HepG2 (cell line): Measurements from ENCODE around the gene SHROOM2. TPM values are rescaled to one million over a fixed set of nuclear protein-coding genes. Genes with fewer than 3 reads are reported as not detected.

ENCODE experiments used
- ATAC-seq: fragments of 200-7000 bp; cut with Tn5 transposase; 3 replicates; pipeline ENCODE4 v1.9.1; 2020; ENCODE audit warnings: mild to moderate bottlenecking, moderate library complexity
- BruUV-seq: library from RNA; stranded (reverse); fragments of 400-500 nt; replicated peaks from 2 replicates; lab custom pipeline; 2021; lab: Mats Ljungman, UMichigan
- CTCF ChIA-PET: fragments of 300-600 bp; formaldehyde crosslinking; extraction: SDS; loops from one replicate; lab custom pipeline; 2021; ENCODE audit warnings: low total read pairs, inconsistent platforms, low intra/inter-chr PET ratio; lab: Yijun Ruan, JAX
- POLR2A ChIA-PET: fragments of 350-600 bp; sonication (Branson Sonifier 250); formaldehyde crosslinking; loops from one replicate; lab custom pipeline; 2020; ENCODE audit warnings: antibody characterized with exemption, inconsistent platforms; lab: Yijun Ruan, JAX
- DNase-seq: peaks from one replicate; pipeline ENCODE4 v3.0.0-alpha.2; 2015; ENCODE audit warnings: low spot score
- FAIRE-seq: peaks from 3 replicates; lab custom pipeline; 2011; peaks lifted over from hg19 to GRCh38; lab: Jason Lieb, UNC
- H2AFZ ChIP-seq: one replicate; pipeline ENCODE4 v1.6.1; 2011; ENCODE audit warnings: low read length, inconsistent platforms
- H3K27ac ChIP-seq: fragments of 300-600 bp; 3 replicates; pipeline ENCODE4 v1.8.0; 2011; ENCODE audit warnings: mixed run types, mild to moderate bottlenecking, mixed read lengths, low read length, inconsistent platforms; ENCODE audit not compliant: insufficient read depth; ENCODE audit errors: extremely low read length
- H3K27me3 ChIP-seq, 2 experiments: fragments of 200-600 bp in 1 of 2; 2 replicates in 1 of 2; 3 replicates in 1 of 2; pipeline versions ENCODE4 v1.6.0 to v1.8.0; 2011; ENCODE audit warnings: low read length in 2 of 2, mild to moderate bottlenecking in 2 of 2, moderate library complexity in 2 of 2, inconsistent platforms in 1 of 2; ENCODE audit not compliant: insufficient read depth in 2 of 2, control insufficient read depth in 1 of 2
- H3K36me3 ChIP-seq, 2 experiments: fragments of 200-600 bp in 1 of 2; replicated peaks in 1 of 2; 2 replicates in 1 of 2; 3 replicates in 1 of 2; pipeline versions ENCODE4 v1.5.1 to v1.8.0; 2011; ENCODE audit warnings: low read length in 2 of 2, inconsistent platforms in 1 of 2; ENCODE audit not compliant: insufficient read depth in 2 of 2, control insufficient read depth in 1 of 2
- H3K4me1 ChIP-seq: 2 replicates; pipeline ENCODE4 v1.5.1; 2012; ENCODE audit warnings: low read length, inconsistent platforms; ENCODE audit not compliant: insufficient read depth
- H3K4me2 ChIP-seq: 2 replicates; pipeline ENCODE4 v1.6.0; 2011; ENCODE audit warnings: low read depth, low read length, inconsistent platforms
- H3K4me3 ChIP-seq, 3 experiments: fragments of 200-600 bp in 1 of 3; sonication (generic), shearing (Covaris generic) in 1 of 3; replicated peaks in 1 of 3; 2 replicates each; pipeline ENCODE4 v1.5.1; 2011 to 2016; ENCODE audit warnings: low read length in 3 of 3, inconsistent platforms in 2 of 3, low read depth in 2 of 3, mild to moderate bottlenecking in 2 of 3, control low read depth in 1 of 3, mixed read lengths in 1 of 3; ENCODE audit not compliant: insufficient read depth in 1 of 3
- H3K79me2 ChIP-seq: one replicate; pipeline ENCODE4 v1.6.1; 2011; ENCODE audit warnings: low read length, inconsistent platforms; ENCODE audit not compliant: insufficient read depth
- H3K9ac ChIP-seq: 2 replicates; pipeline ENCODE4 v1.6.0; 2011; ENCODE audit warnings: mild to moderate bottlenecking, low read depth, low read length, inconsistent platforms; ENCODE audit not compliant: insufficient read depth
- H3K9me3 ChIP-seq: 2 replicates; pipeline ENCODE4 v1.5.1; 2012; ENCODE audit warnings: mild to moderate bottlenecking, low read length
- H4K20me1 ChIP-seq: 2 replicates; pipeline ENCODE4 v1.6.0; 2011; ENCODE audit warnings: inconsistent platforms, mild to moderate bottlenecking, low read length, moderate library complexity; ENCODE audit not compliant: insufficient read depth
- KLF13 ChIP-seq: sonication (generic); formaldehyde crosslinking; IDR thresholded peaks from 2 replicates; pipeline ENCODE4 v1.4.0; 2020; ENCODE audit warnings: mild to moderate bottlenecking, missing genetic modification reagents
- NPAS2 ChIP-seq: sonication (generic); formaldehyde crosslinking; IDR thresholded peaks from 2 replicates; pipeline ENCODE4 v1.8.0; 2022; ENCODE audit warnings: mild to moderate bottlenecking, missing genetic modification reagents, borderline replicate concordance
- PAWR ChIP-seq: sonication (generic); formaldehyde crosslinking; IDR thresholded peaks from 2 replicates; pipeline ENCODE4 v1.4.0; 2020; ENCODE audit warnings: missing genetic modification reagents, mild to moderate bottlenecking, borderline replicate concordance
- TRAFD1 ChIP-seq: sonication (generic); formaldehyde crosslinking; IDR thresholded peaks from 2 replicates; pipeline ENCODE4 v1.5.1; 2020; ENCODE audit warnings: missing genetic modification reagents, mild to moderate bottlenecking, borderline replicate concordance
- ZBTB14 ChIP-seq: sonication (generic); formaldehyde crosslinking; IDR thresholded peaks from 2 replicates; pipeline ENCODE4 v1.4.0; 2020; ENCODE audit warnings: missing genetic modification reagents
- ZBTB8A ChIP-seq: sonication (generic); formaldehyde crosslinking; IDR thresholded peaks from 2 replicates; pipeline ENCODE4 v1.4.0; 2020; ENCODE audit warnings: mild to moderate bottlenecking, low read depth, missing genetic modification reagents, borderline replicate concordance
- ZFP1 ChIP-seq: IDR thresholded peaks from 2 replicates; pipeline ENCODE4 v1.6.1; 2016
- ZNF205 ChIP-seq: IDR thresholded peaks from 2 replicates; pipeline ENCODE4 v1.6.1; 2018; ENCODE audit warnings: missing biosample characterization, missing genetic modification reagents
- ZNF317 ChIP-seq: sonication (generic); formaldehyde crosslinking; IDR thresholded peaks from 2 replicates; pipeline ENCODE4 v1.5.0; 2020; ENCODE audit warnings: mild to moderate bottlenecking, missing genetic modification reagents
- ZNF431 ChIP-seq: sonication (generic); formaldehyde crosslinking; IDR thresholded peaks from 2 replicates; pipeline ENCODE4 v1.9.0; 2022; ENCODE audit warnings: missing genetic modification reagents, low read depth, mild to moderate bottlenecking, borderline replicate concordance
- ZNF597 ChIP-seq: sonication (generic); formaldehyde crosslinking; IDR thresholded peaks from 2 replicates; pipeline ENCODE4 v1.5.0; 2020; ENCODE audit warnings: missing genetic modification reagents
- WGBS: methylation state at CpG from one replicate; pipeline ENCODE4 v1.1.6; 2017; ENCODE audit warnings: low lambda C conversion rate; 5-methylcytosine and 5-hydroxymethylcytosine counted together
- in situ Hi-C: cut with HindIII; loops from 2 replicates; pipeline ENCODE4 v1.10.0; 2017; ENCODE audit warnings: low pct_unique_long_range_greater_than_20kb; ENCODE audit not compliant: extremely low pct_ligation_motif_present
- intact Hi-C: fragments of 100-400 bp; cut with micrococcal nuclease; formaldehyde crosslinking; loops from one replicate; pipeline ENCODE4 v1.10.0; 2022; ENCODE audit not compliant: unreplicated experiment
- polyA plus RNA-seq, 8 experiments: library from polyadenylated mRNA; depleted of rRNA in 3 of 8; stranded (reverse) in 7 of 8; unstranded in 1 of 8; fragments of >200 nt; fragmentation: Illumina TruSeq in 4 of 8; extraction: Trizol in 4 of 8; gene quantifications; 2 replicates each; pipeline versions ENCODE4 v1.2.1 to v1.2.3, GENCODE V29; 2011 to 2016; ENCODE audit warnings: low read depth in 4 of 8, missing spikeins in 1 of 8, mixed read lengths in 1 of 8; ENCODE audit not compliant: insufficient read depth in 1 of 8
- total RNA-seq, 5 experiments: library from RNA; depleted of rRNA; stranded (reverse); fragments of >200 nt; fragmentation: Illumina TruSeq; extraction: Trizol; gene quantifications; 2 replicates each; pipeline ENCODE4 v1.2.3, GENCODE V29; 2016; ENCODE audit warnings: low read depth in 1 of 5
- TF ChIP-seq, protein P1 (sequence below): sonication (generic); formaldehyde crosslinking; IDR thresholded peaks from 2 replicates; pipeline ENCODE4 v1.4.0; 2020; ENCODE audit warnings: mild to moderate bottlenecking, missing genetic modification reagents, borderline replicate concordance
- TF ChIP-seq, protein P2 (sequence below): sonication (generic); formaldehyde crosslinking; IDR thresholded peaks from 2 replicates; pipeline ENCODE4 v1.8.1; 2023; ENCODE audit warnings: mild to moderate bottlenecking, missing genetic modification reagents, borderline replicate concordance
- TF ChIP-seq, protein P3 (sequence below): sonication (generic); formaldehyde crosslinking; IDR thresholded peaks from 2 replicates; pipeline ENCODE4 v1.4.0; 2020; ENCODE audit warnings: missing genetic modification reagents

The SHROOM2 gene
- total and polyA plus RNA-seq, 2 of the 13 experiments (the other 11 are each of a cell fraction or from before 2014, with no cell fraction given), result 0.92 to 1.4 TPM

DNA sequence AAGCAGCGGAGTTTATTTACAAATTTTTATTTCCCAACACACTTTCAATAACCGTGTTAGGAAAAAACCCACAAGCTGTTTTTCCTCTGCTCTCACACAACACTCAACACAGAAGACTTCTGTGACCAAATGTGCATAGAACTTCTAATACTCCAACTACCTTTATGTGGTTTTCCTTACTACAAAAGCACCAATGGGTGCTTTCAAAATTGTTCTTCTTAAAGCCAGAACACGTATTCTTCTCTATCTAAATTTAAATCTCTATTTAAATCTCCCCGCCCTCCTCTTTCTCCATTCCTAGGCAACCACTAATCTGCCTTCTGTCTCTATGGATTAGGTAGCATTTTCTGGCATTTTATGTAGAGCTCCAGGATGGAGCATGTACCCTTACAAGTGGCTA, 90.0 kb downstream of the SHROOM2 start:
- Histone ChIP-seq H3K27me3 (no peaks in the 10 kb centered on the region), H3K9ac (no peak overlapping the region), H3K36me3 (no peaks in the 10 kb centered on the region), H3K79me2 (no peaks in the 10 kb centered on the region), H4K20me1 (no peaks in the 10 kb centered on the region), H3K4me2 (no peak overlapping the region), H3K9me3 (no peaks in the 10 kb centered on the region), H2AFZ (no peak overlapping the region), H3K4me3 (no peak overlapping the region), H3K27ac (no peak overlapping the region), H3K4me1 (no peaks in the 10 kb centered on the region)
- POLR2A ChIA-PET, result no interaction called here
- no peak for FAIRE-seq
- CTCF ChIA-PET, result interaction anchor here (4.5 kb wide), 1 partner anchor 243 kb away, joined by 76 read pairs; no protein-coding TSS in a partner anchor
- in situ Hi-C loops, result no loop called here
- no peak for ATAC-seq
- no peak for DNase-seq
- no TSS peak for BruUV-seq
- intact Hi-C loops, result loop anchor here (10.0 kb wide), 1 partner anchor 109 kb away; no protein-coding TSS in a partner anchor
- WGBS, result 96% methylated on average over 4 of the region's 4 CpGs
- TF ChIP-seq ZNF317 (no peak), KLF13 (no peak), NPAS2 (CRISPR knock-in tag) (no peak), PAWR (CRISPR knock-in tag) (no peak), ZBTB8A (CRISPR knock-in tag) (no peak), ZFP1 (CRISPR knock-in tag) (no peak), ZBTB14 (CRISPR knock-in tag) (no peak), TRAFD1 (no peak), ZNF205 (CRISPR knock-in tag) (no peak), ZNF597 (CRISPR knock-in tag) (no peak), ZNF431 (CRISPR knock-in tag) (no peak)
- TF ChIP-seq, protein P1, sequence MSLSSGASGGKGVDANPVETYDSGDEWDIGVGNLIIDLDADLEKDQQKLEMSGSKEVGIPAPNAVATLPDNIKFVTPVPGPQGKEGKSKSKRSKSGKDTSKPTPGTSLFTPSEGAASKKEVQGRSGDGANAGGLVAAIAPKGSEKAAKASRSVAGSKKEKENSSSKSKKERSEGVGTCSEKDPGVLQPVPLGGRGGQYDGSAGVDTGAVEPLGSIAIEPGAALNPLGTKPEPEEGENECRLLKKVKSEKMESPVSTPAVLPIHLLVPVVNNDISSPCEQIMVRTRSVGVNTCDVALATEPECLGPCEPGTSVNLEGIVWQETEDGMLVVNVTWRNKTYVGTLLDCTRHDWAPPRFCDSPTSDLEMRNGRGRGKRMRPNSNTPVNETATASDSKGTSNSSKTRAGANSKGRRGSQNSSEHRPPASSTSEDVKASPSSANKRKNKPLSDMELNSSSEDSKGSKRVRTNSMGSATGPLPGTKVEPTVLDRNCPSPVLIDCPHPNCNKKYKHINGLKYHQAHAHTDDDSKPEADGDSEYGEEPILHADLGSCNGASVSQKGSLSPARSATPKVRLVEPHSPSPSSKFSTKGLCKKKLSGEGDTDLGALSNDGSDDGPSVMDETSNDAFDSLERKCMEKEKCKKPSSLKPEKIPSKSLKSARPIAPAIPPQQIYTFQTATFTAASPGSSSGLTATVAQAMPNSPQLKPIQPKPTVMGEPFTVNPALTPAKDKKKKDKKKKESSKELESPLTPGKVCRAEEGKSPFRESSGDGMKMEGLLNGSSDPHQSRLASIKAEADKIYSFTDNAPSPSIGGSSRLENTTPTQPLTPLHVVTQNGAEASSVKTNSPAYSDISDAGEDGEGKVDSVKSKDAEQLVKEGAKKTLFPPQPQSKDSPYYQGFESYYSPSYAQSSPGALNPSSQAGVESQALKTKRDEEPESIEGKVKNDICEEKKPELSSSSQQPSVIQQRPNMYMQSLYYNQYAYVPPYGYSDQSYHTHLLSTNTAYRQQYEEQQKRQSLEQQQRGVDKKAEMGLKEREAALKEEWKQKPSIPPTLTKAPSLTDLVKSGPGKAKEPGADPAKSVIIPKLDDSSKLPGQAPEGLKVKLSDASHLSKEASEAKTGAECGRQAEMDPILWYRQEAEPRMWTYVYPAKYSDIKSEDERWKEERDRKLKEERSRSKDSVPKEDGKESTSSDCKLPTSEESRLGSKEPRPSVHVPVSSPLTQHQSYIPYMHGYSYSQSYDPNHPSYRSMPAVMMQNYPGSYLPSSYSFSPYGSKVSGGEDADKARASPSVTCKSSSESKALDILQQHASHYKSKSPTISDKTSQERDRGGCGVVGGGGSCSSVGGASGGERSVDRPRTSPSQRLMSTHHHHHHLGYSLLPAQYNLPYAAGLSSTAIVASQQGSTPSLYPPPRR, result no peak
- TF ChIP-seq, protein P2, sequence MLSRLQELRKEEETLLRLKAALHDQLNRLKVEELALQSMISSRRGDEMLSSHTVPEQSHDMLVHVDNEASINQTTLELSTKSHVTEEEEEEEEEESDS, result no peak
- TF ChIP-seq, protein P3, sequence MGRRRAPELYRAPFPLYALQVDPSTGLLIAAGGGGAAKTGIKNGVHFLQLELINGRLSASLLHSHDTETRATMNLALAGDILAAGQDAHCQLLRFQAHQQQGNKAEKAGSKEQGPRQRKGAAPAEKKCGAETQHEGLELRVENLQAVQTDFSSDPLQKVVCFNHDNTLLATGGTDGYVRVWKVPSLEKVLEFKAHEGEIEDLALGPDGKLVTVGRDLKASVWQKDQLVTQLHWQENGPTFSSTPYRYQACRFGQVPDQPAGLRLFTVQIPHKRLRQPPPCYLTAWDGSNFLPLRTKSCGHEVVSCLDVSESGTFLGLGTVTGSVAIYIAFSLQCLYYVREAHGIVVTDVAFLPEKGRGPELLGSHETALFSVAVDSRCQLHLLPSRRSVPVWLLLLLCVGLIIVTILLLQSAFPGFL (CRISPR knock-in tag), result no peak
